ENCODE data around the gene MACROD1.

DNA sequence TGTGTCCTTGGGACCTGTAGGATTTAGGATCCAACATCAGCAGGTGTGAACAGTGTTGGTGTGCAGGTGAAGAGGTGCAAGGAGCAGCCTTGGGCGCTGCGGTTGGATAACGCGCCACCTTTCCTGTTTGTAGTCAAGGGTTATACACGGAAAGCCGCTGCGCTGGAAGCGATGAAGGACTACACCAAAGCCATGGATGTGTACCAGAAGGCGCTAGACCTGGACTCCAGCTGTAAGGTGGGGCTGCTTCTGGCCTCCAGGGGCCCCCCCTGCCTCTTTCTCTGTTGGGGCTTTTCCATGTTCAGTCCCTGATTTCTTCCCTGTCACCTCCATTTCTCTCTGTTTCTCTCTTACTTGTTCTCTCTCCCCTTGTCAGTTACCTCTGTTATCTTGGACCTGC, 37.1 kb upstream of the MACROD1 start:
- no peak for TF ChIP-seq CTCF (IDR thresholded peaks at IDR 0.05 in 2 of 3, conservative IDR thresholded peaks at IDR 0.05 in 1 of 3; ENCODE audit: insufficient read depth in 2 of 3, low read depth in 1 of 3, low read length in 3 of 3)
- TF ChIP-seq, protein P1, sequence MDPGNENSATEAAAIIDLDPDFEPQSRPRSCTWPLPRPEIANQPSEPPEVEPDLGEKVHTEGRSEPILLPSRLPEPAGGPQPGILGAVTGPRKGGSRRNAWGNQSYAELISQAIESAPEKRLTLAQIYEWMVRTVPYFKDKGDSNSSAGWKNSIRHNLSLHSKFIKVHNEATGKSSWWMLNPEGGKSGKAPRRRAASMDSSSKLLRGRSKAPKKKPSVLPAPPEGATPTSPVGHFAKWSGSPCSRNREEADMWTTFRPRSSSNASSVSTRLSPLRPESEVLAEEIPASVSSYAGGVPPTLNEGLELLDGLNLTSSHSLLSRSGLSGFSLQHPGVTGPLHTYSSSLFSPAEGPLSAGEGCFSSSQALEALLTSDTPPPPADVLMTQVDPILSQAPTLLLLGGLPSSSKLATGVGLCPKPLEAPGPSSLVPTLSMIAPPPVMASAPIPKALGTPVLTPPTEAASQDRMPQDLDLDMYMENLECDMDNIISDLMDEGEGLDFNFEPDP (CRISPR knock-in tag; IDR thresholded peaks at IDR 0.05), result no peak
